GM18498 (cell line): ENCODE data around the gene CACNB1.

ENCODE experiments used
- ATAC-seq: cut with Tn5 transposase; IDR thresholded peaks from one replicate; pipeline ENCODE4 v1.9.1; 2021; ENCODE audit warnings: mild to moderate bottlenecking, moderate library complexity; ENCODE audit not compliant: unreplicated experiment

The CACNB1 gene

GRCh38 chr17:39197380-39198185, at the start of gene CACNB1:
Gene CACNB1 (minus strand): TSS chr17:39197669. CDS start chr17:39197495, 174 bp downstream.
- ATAC-seq: no peak

- no peak for ATAC-seq
Measured at GRCh38 chr17:39246274-39246673, 48.8 kb upstream of the CACNB1 start.

GRCh38 chr17:39244600-39245570, 47.4 kb upstream of the CACNB1 start:
- ATAC-seq: no peak

- no peak for ATAC-seq
Measured at GRCh38 chr17:39244016-39244599, 46.6 kb upstream of the CACNB1 start.

GRCh38 chr17:39243155-39243554, 45.7 kb upstream of the CACNB1 start:
- no peak for ATAC-seq

GRCh38 chr17:39240631-39241030, 43.2 kb upstream of the CACNB1 start:
- ATAC-seq: no peak

GRCh38 chr17:39239640-39240314, 42.3 kb upstream of the CACNB1 start:
- ATAC-seq: peak; percentile 61

- no peak for ATAC-seq
Measured at GRCh38 chr17:39238311-39238972, 41.0 kb upstream of the CACNB1 start.

- no peak for ATAC-seq
Measured at GRCh38 chr17:39237586-39237985, 40.1 kb upstream of the CACNB1 start.

- ATAC-seq: no peak
Measured at GRCh38 chr17:39236981-39237441, 39.5 kb upstream of the CACNB1 start.

GRCh38 chr17:39236450-39236927, 39.0 kb upstream of the CACNB1 start:
- ATAC-seq: no peak

GRCh38 chr17:39235555-39236449, 38.3 kb upstream of the CACNB1 start:
- no peak for ATAC-seq

GRCh38 chr17:39231591-39232551, 34.4 kb upstream of the CACNB1 start:
- no peak for ATAC-seq

GRCh38 chr17:39231091-39231561, 33.7 kb upstream of the CACNB1 start:
- ATAC-seq: no peak

GRCh38 chr17:39230361-39230760, 32.9 kb upstream of the CACNB1 start:
- no peak for ATAC-seq

GRCh38 chr17:39229274-39229913, 31.9 kb upstream of the CACNB1 start:
- ATAC-seq: no peak

GRCh38 chr17:39227364-39227919, 30.0 kb upstream of the CACNB1 start:
- no peak for ATAC-seq
